SK-N-SH (cell line): ENCODE results near the gene BEST3. TPM values are rescaled to one million over a fixed set of nuclear protein-coding genes. Genes with fewer than 3 reads are reported as not detected.

Experiments
- CTCF ChIA-PET: fragments of 300-600, 350-600 bp; formaldehyde crosslinking; extraction: SDS; loops from one replicate; lab custom pipeline; 2021; lab: Yijun Ruan, JAX
- POLR2A ChIA-PET: fragments of 350-600 bp; sonication (Branson Sonifier 250); formaldehyde crosslinking; extraction: SDS; loops from one replicate; lab custom pipeline; 2020; ENCODE audit warnings: antibody characterized with exemption, inconsistent platforms; lab: Yijun Ruan, JAX
- DNase-seq: peaks from one replicate; pipeline ENCODE4 v3.0.0; 2012
- H2AFZ ChIP-seq: fragments of 200-600 bp; sonication (generic); 2 replicates; pipeline ENCODE4 v1.8.1; 2016; ENCODE audit warnings: antibody characterized with exemption, mild to moderate bottlenecking, low read depth
- H3F3A ChIP-seq: fragments of 200-600 bp; sonication (generic); replicated peaks from 2 replicates; pipeline ENCODE3; 2016; ENCODE audit warnings: antibody characterized with exemption, mild to moderate bottlenecking; ENCODE audit not compliant: insufficient read depth
- H3K27ac ChIP-seq, 2 experiments: fragments of 200-500 bp in 1 of 2; fragments of 200-600 bp in 1 of 2; sonication (Bioruptor generic) in 1 of 2; sonication (generic), shearing (Covaris generic) in 1 of 2; 2 replicates each; pipeline versions ENCODE4 v1.5.1 to v1.6.1; 2014 to 2016; ENCODE audit warnings: low read depth in 2 of 2, inconsistent platforms in 1 of 2, low read length in 1 of 2, mild to moderate bottlenecking in 1 of 2, mixed read lengths in 1 of 2
- H3K27me3 ChIP-seq: fragments of 200-600 bp; sonication (generic), shearing (Covaris generic); 2 replicates; pipeline ENCODE4 v1.6.1; 2016; ENCODE audit warnings: mixed run types; ENCODE audit not compliant: insufficient read depth
- H3K36me3 ChIP-seq, 2 experiments: fragments of 200-500 bp in 1 of 2; fragments of 200-600 bp in 1 of 2; sonication (Bioruptor generic) in 1 of 2; sonication (generic) in 1 of 2; replicated peaks in 1 of 2; 2 replicates each; pipeline versions ENCODE3 to v1.5.1; 2014 to 2016; ENCODE audit warnings: low read length in 1 of 2, mild to moderate bottlenecking in 1 of 2; ENCODE audit not compliant: insufficient read depth in 2 of 2, control insufficient read depth in 1 of 2
- H3K4me1 ChIP-seq, 2 experiments: fragments of 200-500 bp in 1 of 2; fragments of 200-600 bp in 1 of 2; sonication (Bioruptor generic) in 1 of 2; sonication (generic), shearing (Covaris generic) in 1 of 2; 2 replicates each; pipeline versions ENCODE4 v1.5.1 to v1.6.1; 2014 to 2016; ENCODE audit warnings: low read depth in 1 of 2, low read length in 1 of 2, mixed run types in 1 of 2; ENCODE audit not compliant: insufficient read depth in 2 of 2, control insufficient read depth in 1 of 2
- H3K4me2 ChIP-seq: fragments of 200-600 bp; sonication (generic), shearing (Covaris generic); 2 replicates; pipeline ENCODE4 v1.6.1; 2017; ENCODE audit warnings: mixed run types
- H3K4me3 ChIP-seq, 2 experiments: fragments of 200-500 bp in 1 of 2; fragments of 200-600 bp in 1 of 2; sonication (Bioruptor generic) in 1 of 2; sonication (generic), shearing (Covaris generic) in 1 of 2; 2 replicates each; pipeline versions ENCODE4 v1.5.1 to v1.8.1; 2014 to 2016; ENCODE audit warnings: low read depth in 2 of 2, inconsistent platforms in 1 of 2, low read length in 1 of 2, mild to moderate bottlenecking in 1 of 2, mixed read lengths in 1 of 2, moderate library complexity in 1 of 2
- H3K79me2 ChIP-seq: fragments of 200-600 bp; sonication (generic); 2 replicates; pipeline ENCODE4 v1.8.1; 2017; ENCODE audit warnings: mild to moderate bottlenecking; ENCODE audit not compliant: insufficient read depth
- H3K9ac ChIP-seq: fragments of 200-600 bp; sonication (generic); 2 replicates; pipeline ENCODE4 v1.6.1; 2017; ENCODE audit warnings: mixed run types
- H3K9me2 ChIP-seq: fragments of 200-600 bp; sonication (generic); 2 replicates; pipeline ENCODE4 v1.6.1; 2017; ENCODE audit warnings: mixed run types
- H3K9me3 ChIP-seq: fragments of 200-600 bp; sonication (generic); 2 replicates; pipeline ENCODE4 v1.6.1; 2017; ENCODE audit warnings: mixed run types, mild to moderate bottlenecking, moderate library complexity
- H4K20me1 ChIP-seq: fragments of 200-600 bp; sonication (generic); 2 replicates; pipeline ENCODE4 v1.6.1; 2017; ENCODE audit warnings: mild to moderate bottlenecking, mixed run types; ENCODE audit not compliant: insufficient read depth
- CHD2 ChIP-seq: fragments of 150-350 bp; IDR thresholded peaks from 2 replicates; pipeline ENCODE4 v1.6.1; 2018; ENCODE audit warnings: low read length; ENCODE audit not compliant: partially characterized antibody
- EP300 ChIP-seq, 2 experiments: IDR thresholded peaks; 2 replicates each; pipeline versions ENCODE4 v1.4.0 to v1.6.1; 2012; ENCODE audit warnings: borderline replicate concordance in 1 of 2, low read depth in 1 of 2, low read length in 1 of 2
- EZH2phosphoT487 ChIP-seq: fragments of 200-600 bp; sonication (generic); IDR thresholded peaks from 2 replicates; pipeline ENCODE4 v1.6.1; 2017; ENCODE audit warnings: low read depth, mixed run types, mild to moderate bottlenecking, antibody characterized with exemption, moderate library complexity, borderline replicate concordance
- FOXM1 ChIP-seq: IDR thresholded peaks from 2 replicates; pipeline ENCODE4 v1.4.0; 2012; ENCODE audit warnings: low read depth, mild to moderate bottlenecking
- GATA2 ChIP-seq: sonication (generic); formaldehyde crosslinking; IDR thresholded peaks from 2 replicates; pipeline ENCODE4 v1.5.0; 2020; ENCODE audit warnings: mild to moderate bottlenecking, missing genetic modification reagents
- JUND ChIP-seq: IDR thresholded peaks from 2 replicates; pipeline ENCODE4 v1.4.0; 2012
- MXI1 ChIP-seq: IDR thresholded peaks from 2 replicates; pipeline ENCODE4 v1.6.1; 2012; ENCODE audit warnings: mild to moderate bottlenecking, low read depth, low read length, improper control_type of control experiment
- NFIC ChIP-seq: IDR thresholded peaks from 2 replicates; pipeline ENCODE4 v1.4.0; 2012; ENCODE audit warnings: borderline replicate concordance
- NRF1 ChIP-seq: IDR thresholded peaks from 2 replicates; pipeline ENCODE4 v1.6.1; 2012; ENCODE audit warnings: low read depth, mild to moderate bottlenecking, low read length
- POLR2AphosphoS5 ChIP-seq: IDR thresholded peaks from 2 replicates; pipeline ENCODE4 v1.6.1; 2012; ENCODE audit warnings: low read depth, low read length
- RAD21 ChIP-seq: IDR thresholded peaks from 2 replicates; pipeline ENCODE4 v1.6.1; 2012; ENCODE audit warnings: mild to moderate bottlenecking, low read length
- REST ChIP-seq: IDR thresholded peaks from 2 replicates; pipeline ENCODE4 v1.6.1; 2012; ENCODE audit warnings: mild to moderate bottlenecking, low read depth, low read length, moderate library complexity
- SMC3 ChIP-seq: IDR thresholded peaks from 2 replicates; pipeline ENCODE4 v1.6.1; 2012; ENCODE audit warnings: low read depth, low read length, improper control_type of control experiment
- TAF1 ChIP-seq: IDR thresholded peaks from 2 replicates; pipeline ENCODE4 v1.6.1; 2012; ENCODE audit warnings: low read depth, mild to moderate bottlenecking, low read length, moderate library complexity, borderline replicate concordance
- TCF12 ChIP-seq: IDR thresholded peaks from 2 replicates; pipeline ENCODE4 v1.4.0; 2012
- TEAD4 ChIP-seq: IDR thresholded peaks from 2 replicates; pipeline ENCODE4 v1.4.0; 2012; ENCODE audit warnings: mild to moderate bottlenecking, borderline replicate concordance; ENCODE audit not compliant: insufficient read depth
- USF1 ChIP-seq: IDR thresholded peaks from 2 replicates; pipeline ENCODE4 v1.4.0; 2012; ENCODE audit warnings: low read depth, borderline replicate concordance
- USF2 ChIP-seq: fragments of 150-350 bp; IDR thresholded peaks from 2 replicates; pipeline ENCODE4 v1.6.1; 2017; ENCODE audit warnings: antibody characterized with exemption, low read length, low read depth, borderline replicate concordance
- WGBS: methylation state at CpG from one replicate; pipeline ENCODE4 v1.1.6; 2017; ENCODE audit warnings: low lambda C conversion rate; 5-methylcytosine and 5-hydroxymethylcytosine counted together
- polyA plus RNA-seq, 3 experiments: library from polyadenylated mRNA; depleted of rRNA; stranded (reverse); fragments of >200 nt; gene quantifications; 2 replicates each; pipeline ENCODE4 v1.2.3, GENCODE V29; 2012
- TF ChIP-seq, protein P1 (sequence below): IDR thresholded peaks from 2 replicates; pipeline ENCODE4 v1.4.0; 2012; ENCODE audit warnings: low read depth
- TF ChIP-seq, protein P2 (sequence below): IDR thresholded peaks from 2 replicates; pipeline ENCODE4; 2012

The BEST3 gene
- polyA plus RNA-seq, 1 of the 3 experiments (the other 2 are of a cell fraction) = 0.48 TPM

- Histone ChIP-seq H3K4me1 (no peaks in the 10 kb centered on the region), H3K4me3 (no peak overlapping the region), H3K9me3 (no peaks in the 10 kb centered on the region), H4K20me1 (no peaks in the 10 kb centered on the region), H3K4me2 (no peak overlapping the region), H3K27me3 (no peaks in the 10 kb centered on the region), H3K79me2 (no peaks in the 10 kb centered on the region), H3K27ac (no peak overlapping the region), H3F3A (no peaks in the 10 kb centered on the region), H3K9me2 (no peaks in the 10 kb centered on the region), H3K36me3 (no peaks in the 10 kb centered on the region), H3K9ac (no peak overlapping the region), H2AFZ (no peak overlapping the region)
- ChIA-PET POLR2A (no interaction called here), CTCF (interaction anchor here (0.5 kb wide), 1 partner anchor 416 kb away, joined by 3 read pairs; no protein-coding TSS in a partner anchor)
- DNase-seq = no peak
- 8% methylated on average over 1 of the region's 1 CpG for WGBS
- TF ChIP-seq TAF1 = no peak
- TF ChIP-seq POLR2AphosphoS5 = no peak
- TF ChIP-seq NRF1 = no peak
- TF ChIP-seq SMC3 = no peak
- TF ChIP-seq, protein P1, sequence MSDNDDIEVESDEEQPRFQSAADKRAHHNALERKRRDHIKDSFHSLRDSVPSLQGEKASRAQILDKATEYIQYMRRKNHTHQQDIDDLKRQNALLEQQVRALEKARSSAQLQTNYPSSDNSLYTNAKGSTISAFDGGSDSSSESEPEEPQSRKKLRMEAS = no peak
- TF ChIP-seq EP300 (IDR thresholded peaks at IDR 0.05; ENCODE audit: borderline replicate concordance in 1 of 2, low read depth in 1 of 2, low read length in 1 of 2) = no peak
- TF ChIP-seq RAD21 = no peak
- TF ChIP-seq REST = no peak
- no peak for TF ChIP-seq JUND
- no peak for TF ChIP-seq CHD2
- TF ChIP-seq FOXM1 = no peak
- no peak for TF ChIP-seq EZH2phosphoT487
- no peak for TF ChIP-seq USF2
- no peak for TF ChIP-seq GATA2 (CRISPR knock-in tag)
- no peak for TF ChIP-seq NFIC
- TF ChIP-seq, protein P2, sequence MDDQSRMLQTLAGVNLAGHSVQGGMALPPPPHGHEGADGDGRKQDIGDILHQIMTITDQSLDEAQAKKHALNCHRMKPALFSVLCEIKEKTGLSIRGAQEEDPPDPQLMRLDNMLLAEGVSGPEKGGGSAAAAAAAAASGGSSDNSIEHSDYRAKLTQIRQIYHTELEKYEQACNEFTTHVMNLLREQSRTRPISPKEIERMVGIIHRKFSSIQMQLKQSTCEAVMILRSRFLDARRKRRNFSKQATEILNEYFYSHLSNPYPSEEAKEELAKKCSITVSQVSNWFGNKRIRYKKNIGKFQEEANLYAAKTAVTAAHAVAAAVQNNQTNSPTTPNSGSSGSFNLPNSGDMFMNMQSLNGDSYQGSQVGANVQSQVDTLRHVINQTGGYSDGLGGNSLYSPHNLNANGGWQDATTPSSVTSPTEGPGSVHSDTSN = no peak
- TF ChIP-seq USF1 = no peak
- no peak for TF ChIP-seq MXI1
- no peak for TF ChIP-seq TCF12
- no peak for TF ChIP-seq TEAD4
Measured at GRCh38 chr12:69704357-69704756, 5.3 kb upstream of the BEST3 start.
